CMK (cell line): ENCODE data around the gene LRRC75B.
"Not testable (repeated sequence)": the region's sequence is repeated elsewhere in the genome, so short reads cannot be mapped to it uniquely, and the experiment has no call there.

Experiments
- DNase-seq: peaks from one replicate; pipeline ENCODE4 v3.0.0-alpha.2; 2010; ENCODE audit warnings: low read depth

Gene LRRC75B

DNA sequence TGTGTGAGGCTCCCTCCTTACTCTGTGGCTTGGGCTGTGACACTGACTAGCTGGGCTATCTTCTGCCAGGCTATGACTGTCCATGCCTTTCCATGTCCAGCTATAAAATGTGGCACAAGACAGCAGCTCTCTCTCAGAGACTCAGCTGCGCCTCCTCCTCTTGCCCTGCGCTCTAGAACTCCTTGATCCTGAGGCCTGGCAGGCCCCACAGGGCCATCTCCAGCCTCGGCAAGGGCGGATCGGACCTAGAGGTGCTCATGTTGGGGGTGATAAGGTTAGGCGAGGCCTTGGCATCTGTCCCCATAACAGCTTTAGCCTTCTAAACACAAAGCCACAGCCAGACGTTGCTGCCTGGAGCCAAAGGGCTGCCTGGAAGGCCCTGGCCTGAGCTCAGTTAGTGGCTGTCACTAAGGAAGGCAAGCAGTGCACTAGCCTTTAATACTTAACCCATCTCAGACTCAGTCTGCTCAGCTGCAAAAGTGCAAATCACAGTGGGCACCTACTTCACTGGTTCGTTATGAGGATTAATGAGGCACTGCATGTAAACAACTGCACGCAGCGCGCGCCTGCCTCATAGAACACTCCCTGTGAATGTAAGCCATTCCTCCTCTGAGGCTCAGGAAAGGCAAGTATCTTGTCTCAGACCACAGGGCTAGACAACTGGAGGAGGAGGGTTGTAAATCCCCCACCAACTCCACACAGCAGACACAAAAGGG, 39.1 kb downstream of the LRRC75B start:
- DNase-seq: no peak

GRCh38 chr22:24552503-24553286, 40.2 kb downstream of the LRRC75B start:
- not testable (repeated sequence) for DNase-seq

DNA sequence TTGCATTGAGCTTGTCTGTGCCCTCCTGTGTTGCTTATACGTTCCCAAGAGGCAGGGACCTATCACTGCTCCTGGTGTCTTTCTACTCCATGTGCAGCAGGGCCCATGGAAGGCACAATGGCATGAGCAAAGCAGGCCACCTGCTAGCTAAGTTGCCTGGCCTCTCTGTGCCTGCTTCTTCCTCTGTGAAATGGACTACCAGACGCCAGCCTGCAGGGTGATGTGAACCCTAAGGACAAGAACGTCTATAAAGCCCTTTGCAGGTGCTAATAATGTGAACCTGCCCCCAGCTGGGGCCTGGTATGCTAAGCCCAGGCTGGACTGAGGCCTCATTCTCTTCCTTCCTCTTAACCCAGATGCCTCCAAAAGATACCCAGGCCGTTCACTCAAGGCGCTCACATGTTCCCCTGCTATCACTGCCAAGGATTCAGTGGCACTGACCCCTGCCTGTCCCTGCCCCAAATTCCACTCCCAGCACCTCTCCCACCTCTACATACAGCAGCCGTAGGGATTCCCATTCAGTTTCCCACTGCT, 41.9 kb downstream of the LRRC75B start:
- DNase-seq: peak; percentile 75

DNA sequence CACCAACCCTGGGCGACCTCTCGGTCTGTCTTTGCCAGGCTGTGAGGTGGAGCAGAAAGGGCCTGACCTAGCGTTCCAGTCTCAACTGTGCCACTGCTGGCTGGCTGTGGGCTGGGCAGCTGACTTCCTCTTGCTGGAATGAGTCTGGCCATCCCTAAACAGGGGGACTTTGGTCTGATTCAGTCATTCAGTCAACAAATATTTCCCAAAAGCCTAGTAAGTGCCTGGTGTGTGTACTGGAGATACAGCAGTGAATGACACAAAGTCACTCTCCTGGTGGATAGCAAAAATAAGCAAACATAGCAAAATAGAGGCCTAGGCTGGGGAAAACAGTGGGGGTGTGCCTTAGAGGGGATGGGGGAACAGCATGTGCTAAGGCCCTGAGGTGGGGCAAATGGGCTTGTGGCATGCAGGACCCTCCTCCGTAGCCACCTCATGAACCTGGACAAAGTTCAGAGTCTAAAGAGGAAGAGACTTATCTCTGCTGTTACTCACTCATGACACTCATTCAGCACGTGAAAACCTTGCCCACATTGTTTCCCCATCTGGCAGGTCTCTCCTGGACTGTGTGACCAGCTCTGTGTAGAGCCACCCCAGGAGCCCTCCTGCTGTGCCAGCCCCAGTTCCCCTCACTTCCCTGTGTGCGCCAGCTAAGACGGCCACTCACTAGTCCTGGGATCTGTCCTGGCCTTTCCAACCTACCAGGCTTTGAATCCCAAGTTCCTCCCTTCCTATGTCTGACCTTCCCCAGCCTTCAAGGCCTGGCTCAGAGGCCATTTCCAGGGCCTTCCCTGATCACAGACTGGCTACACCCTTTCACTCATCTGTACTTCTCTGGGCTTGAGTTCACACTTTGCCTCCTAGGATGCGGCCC, 42.6 kb downstream of the LRRC75B start:
- no peak for DNase-seq

DNA sequence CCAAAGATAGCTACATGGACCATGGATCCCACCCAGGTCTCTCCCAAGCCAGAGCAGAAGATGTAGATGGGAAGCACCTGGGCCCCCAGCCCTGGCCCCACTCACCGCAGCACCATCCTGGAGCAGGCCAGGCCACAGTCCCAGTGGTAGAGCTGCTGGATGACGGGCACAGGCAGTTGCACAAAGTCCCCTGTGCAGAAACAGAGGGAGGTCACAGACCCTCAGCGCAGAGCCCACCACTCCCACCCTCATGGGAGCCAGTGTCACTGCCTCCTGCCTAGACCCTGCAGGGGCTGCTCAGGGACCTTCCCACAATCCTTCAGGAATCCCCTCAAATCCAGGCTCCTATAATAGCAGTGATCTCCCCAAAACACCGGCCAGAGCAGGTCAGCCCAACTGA, 44.1 kb downstream of the LRRC75B start:
- DNase-seq: no peak

GRCh38 chr22:24543679-24544243, 49.1 kb downstream of the LRRC75B start:
- no peak for DNase-seq

DNA sequence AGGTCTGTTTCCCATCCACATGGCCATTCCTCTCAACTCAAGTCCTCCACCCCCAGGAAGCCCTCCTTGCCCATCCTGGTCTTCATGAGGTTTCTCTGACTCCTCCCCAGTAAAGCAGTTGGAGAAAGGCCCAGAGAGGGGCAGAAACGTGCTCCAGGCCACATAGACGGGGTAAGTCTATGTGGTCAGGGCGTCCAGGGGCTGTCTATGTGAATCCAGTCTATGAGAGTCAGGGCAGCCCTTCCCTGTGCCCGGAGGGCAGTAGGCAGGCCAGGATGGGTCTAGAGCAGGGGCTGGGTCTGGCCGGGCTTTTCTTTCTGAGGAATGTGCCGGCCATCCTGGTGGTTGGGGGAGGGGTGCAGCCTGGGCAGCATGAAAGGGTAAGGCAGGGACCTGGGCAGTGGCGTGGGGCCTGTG, 49.7 kb downstream of the LRRC75B start:
- no peak for DNase-seq

DNA sequence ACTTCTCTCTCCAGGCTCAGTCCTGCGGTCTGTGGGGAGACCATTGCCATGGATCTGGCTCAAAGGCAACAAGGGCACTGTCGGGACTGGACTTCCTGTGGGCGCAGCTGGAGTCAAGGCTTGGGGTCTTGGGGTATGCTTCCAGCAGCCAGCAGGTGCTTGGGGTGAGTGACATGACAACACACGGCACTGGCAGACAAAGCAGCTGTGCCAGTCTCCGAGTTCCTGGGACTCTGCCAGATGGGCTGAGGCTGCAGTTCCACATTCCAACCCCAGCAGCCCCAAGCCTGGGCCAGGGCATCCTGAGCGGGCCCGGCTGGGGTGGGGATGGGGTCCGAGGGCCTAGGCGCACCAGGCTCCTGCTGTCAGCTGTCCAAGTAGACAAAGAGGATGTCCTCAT, 50.2 kb downstream of the LRRC75B start:
- no peak for DNase-seq

GRCh38 chr22:24541681-24542515, 51.0 kb downstream of the LRRC75B start:
- DNase-seq: no peak

DNA sequence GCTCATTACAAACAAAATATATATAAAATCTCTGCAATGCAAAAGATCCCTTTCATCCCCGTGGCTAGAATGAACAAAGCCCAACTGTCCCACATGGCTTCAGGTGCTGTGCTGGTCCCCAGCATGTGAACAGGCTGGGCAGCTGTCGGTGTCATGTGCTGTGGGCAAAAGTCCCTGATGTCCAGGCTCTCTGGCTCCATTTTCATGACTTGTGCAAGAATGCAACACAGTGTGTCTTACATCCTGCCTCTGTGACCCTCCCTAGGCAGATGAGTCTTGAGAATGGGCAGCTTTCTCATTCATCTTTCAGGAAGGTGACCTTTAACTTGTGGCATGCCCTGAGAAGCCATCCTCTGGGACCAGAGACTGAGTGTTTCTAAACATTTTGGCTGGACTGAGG, 52.4 kb downstream of the LRRC75B start:
- no peak for DNase-seq

- no peak for DNase-seq
Observed at GRCh38 chr22:24536089-24536488, 56.8 kb downstream of the LRRC75B start.
